Esophagus mucosa (tissue), 1 donor: ENCODE data around the gene MLXIP. TPM values are rescaled to one million over a fixed set of nuclear protein-coding genes. Genes with fewer than 3 reads are reported as not detected.
"Not testable (repeated sequence)": the region's sequence is repeated elsewhere in the genome, so short reads cannot be mapped to it uniquely, and the experiment has no call there.

ENCODE experiments used
- ATAC-seq: fragments of 200-7000 bp; cut with Tn5 transposase; one replicate; pipeline ENCODE4 v1.9.1; 2020
- total RNA-seq: library from RNA; stranded (reverse); gene quantifications from one replicate; pipeline ENCODE4 v1.2.4, GENCODE V29; 2023
- donor health status: DM: yes; HTN: yes; CAD: no.

Gene MLXIP
- total RNA-seq, 1 donor from 2014 or later: 13.1 TPM

- peak; percentile 63 for ATAC-seq
These were observed 18.1 kb downstream of the MLXIP start for GRCh38 chr12:122096591-122097149.

GRCh38 chr12:122097584-122097926 lies 19.0 kb downstream of the MLXIP start:
- ATAC-seq: peak; percentile 2

DNA sequence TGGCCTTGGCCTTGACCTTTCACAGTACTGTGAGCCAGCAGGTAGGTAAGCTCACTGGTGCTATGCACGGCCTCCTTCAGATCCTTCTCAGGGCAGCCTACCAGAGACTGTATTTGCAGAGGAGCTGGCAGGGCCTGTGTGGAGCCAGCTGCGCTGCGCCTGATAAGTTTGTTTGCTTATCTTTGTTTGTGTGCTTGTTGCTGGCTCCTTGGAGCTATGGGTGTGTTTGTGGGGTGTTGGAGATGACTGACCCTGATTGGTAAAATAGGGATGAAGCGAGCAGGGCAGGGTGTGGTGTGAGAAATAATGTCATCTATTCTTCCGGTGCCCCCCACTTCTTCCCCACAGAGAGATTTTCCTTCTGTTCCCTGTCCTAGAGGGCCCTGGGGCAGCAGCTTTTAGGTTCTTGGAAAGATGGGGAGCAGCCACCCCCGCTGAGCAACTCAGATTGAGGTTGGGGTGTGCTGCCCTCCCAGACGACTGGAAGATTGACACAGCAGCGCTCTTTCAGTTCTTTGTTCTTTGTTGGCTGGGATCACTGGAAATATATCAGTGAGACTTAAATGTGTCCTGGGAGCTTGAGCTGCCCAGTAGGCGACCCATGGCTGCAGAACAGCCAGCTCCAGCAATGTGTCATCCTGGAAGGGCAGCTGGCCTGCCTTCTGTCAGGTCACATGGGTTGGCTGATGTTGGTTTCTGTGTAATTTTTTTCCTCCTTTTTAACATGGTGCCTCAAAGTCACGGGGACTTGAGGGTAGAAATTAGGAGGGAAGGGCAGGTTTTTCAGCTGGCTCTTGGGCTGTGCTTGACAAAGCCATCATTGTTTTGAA lies 19.6 kb downstream of the MLXIP start:
- ATAC-seq: peak; percentile 45

DNA sequence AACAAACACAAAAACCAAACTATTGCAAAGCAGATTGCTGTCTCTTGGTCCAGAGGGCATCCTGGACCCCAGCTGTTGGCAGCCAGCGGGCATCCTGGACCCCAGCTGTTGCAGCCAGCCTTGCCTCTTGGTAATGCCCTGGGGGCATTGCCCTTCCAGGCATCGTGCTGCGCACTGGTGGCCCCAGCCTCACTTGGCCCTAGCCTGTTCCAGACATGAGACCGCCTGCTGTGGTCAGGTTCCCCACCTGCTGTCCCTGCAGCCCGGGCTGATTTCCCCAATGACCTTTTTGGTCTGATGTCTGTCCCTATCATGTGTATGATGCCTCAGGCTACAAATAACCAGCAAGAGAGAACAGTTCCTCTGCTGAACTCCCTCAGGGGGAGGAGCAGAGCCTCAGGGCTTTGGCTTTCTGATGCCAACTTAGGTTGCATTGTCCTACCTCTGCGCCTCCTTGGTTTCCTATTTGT lies 20.8 kb downstream of the MLXIP start:
- no peak for ATAC-seq

- no peak for ATAC-seq
These were observed 21.3 kb downstream of the MLXIP start for GRCh38 chr12:122099856-122100255.

GRCh38 chr12:122100568-122100967 lies 22.0 kb downstream of the MLXIP start:
- ATAC-seq: no peak

- ATAC-seq: no peak
These were observed 23.8 kb downstream of the MLXIP start for GRCh38 chr12:122102331-122102730.

DNA sequence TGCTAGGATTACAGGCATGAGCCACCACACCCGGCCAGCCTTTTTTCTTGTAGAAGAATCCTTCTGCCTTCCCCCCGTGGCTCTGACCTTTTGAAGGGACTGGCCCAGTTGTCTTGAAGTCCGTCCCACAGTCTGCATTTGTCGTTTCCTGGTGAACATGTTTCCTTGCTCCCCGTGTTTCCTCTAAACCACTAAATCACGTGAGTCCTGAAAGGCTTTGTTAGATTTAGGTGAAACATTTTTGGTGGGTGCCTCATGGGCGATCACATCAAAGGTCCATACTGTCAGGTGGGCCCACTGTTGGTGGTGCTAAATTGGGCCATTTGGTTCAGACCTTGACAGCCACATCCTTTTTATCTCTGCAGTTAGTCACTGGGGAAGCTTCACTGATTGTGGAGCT lies 26.3 kb downstream of the MLXIP start:
- no peak for ATAC-seq

GRCh38 chr12:122105496-122105895 lies 26.9 kb downstream of the MLXIP start:
- ATAC-seq: not testable (repeated sequence)

DNA sequence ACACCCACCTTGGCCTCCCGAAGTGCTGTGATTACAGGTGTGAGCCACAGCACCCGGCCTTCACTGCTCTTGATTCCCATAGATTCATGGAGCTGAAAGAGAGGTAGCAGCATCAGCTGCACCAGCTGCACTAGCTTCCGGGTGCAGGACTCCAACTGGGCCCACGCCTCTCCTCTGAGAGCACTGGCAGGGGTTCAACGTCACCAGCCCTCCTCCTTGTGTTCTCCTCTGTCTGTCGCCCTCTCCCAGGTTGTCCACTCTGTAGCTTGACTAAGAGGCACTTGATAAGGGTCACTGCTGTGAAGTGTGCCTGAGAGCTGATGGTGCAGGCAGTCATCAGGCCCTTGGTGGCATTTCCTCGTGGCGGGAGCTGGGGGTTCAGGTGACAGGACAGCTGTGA lies 28.3 kb downstream of the MLXIP start:
- ATAC-seq: no peak

DNA sequence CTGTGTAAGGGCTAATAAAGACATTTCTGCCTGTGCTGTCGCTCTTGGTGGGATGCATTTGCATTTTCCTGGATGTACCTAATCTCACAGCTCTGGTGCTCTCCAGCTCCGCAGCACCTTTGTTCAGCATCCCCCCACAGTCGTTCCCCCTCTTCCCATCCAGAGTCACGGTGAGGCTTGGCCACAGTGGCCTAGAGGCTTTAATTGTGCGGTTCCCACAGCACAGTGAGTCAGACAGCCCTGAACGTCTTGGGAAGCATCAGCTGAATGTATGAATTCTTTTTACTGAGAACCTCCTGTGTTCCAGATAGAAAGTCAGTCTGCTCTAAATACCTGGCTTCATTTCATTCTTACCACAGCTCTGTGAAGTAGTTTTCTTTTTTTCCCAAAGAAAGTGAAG lies 28.7 kb downstream of the MLXIP start:
- no peak for ATAC-seq

DNA sequence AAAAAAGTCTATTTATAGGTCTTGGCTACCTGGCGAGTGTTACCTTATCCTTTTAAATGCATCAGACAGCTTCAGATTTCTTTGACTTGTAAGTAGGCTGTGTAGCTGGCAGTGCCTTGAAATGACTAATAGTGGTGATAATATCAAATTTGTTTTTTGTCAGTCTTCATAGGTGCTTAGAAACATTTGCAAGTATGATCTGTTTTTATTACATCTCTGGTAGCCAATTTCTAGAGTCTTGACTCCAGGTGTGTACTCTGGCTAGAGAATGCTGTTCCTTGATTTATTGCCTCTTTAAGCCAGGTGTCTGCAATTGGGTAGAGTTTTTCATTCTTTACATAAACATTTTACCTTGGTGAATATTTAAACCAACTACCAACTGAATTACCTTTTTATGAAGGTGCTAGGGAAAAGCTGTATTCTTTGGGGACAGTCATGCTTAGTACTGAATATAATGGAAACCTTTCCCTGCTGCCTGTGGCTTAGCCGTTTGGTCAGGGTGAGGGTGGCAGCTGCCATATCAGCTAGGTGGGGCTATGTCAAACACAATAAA lies 32.6 kb downstream of the MLXIP start:
- ATAC-seq: peak; percentile 22

DNA sequence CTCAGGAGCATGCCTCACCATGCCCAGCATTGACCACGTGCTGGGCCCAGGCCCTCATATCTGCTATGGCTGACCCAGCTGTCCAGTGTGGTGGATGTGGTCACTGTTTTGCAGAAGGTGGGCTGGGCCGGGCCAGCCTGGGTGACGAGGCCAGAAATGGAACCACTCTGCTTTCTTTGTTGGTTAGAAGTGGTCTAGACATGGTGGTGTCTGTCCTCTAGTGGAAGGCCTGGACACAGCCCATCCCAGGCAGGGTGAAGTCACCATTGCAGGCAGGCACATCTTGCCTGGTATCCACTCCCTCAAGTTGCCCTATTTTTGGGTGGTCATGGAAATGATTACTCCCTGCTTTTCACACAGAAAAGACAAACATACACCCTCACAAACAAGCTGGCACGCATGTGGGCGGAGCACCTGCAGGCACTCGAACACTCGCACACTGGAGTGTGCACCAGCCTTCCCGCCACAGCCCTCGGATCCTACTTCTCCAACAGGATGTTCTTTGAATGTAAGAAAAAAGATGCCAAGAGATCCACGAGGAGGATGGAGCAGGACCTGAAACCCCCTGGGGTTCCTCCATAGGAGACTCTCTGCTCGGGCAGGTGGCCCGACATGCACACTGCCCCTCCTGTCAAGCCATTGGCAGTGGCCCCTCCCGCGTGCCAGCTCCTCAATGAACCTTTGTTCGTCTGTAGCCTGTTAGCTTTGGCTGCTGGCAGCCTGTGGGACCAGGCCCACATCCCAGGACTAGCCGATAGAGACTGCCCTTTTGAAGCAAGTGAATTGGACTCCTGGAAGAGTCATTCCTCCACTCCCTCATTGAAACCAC lies 38.4 kb downstream of the MLXIP start:
- peak; percentile 22 for ATAC-seq

DNA sequence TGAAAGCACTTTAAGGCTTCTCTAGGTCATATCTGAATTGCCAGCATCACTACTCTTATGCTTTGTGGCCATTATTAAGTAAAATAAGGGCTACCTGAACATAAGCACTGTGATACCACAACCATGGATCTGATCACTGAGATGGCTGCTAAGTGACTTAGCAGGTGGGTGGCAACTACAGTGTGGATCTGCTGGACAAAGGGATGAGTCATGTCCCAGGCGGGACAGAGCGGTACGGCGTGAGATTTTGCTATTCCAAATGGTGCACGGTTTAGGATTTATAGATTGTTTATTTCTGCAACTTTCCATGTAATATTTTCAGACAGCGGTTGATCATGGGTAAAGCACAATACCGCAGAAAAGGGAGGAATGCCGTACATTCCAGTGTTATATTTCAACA lies 39.4 kb downstream of the MLXIP start:
- ATAC-seq: no peak

GRCh38 chr12:122121341-122121740 lies 42.8 kb downstream of the MLXIP start:
- not testable (repeated sequence) for ATAC-seq

DNA sequence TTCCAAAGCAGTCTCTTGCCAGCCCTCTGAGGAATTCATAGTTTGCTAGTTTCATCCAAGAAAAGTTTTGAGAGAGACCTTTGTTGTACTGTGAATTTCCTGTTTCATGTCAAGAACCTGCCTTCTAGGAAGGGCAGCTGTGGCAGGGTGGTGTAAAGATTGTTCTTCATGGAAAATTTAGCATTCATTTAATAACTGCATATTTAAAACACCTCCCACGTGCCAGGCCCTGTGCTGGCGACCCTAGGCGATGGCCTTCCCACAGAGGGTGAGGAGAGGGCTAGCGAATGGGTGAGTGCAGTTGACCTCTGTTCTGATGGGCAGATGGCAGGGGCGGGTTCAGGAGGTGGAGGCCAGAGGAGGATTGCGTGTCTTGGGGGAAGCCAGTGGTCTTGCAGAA lies 43.2 kb downstream of the MLXIP start:
- ATAC-seq: no peak

DNA sequence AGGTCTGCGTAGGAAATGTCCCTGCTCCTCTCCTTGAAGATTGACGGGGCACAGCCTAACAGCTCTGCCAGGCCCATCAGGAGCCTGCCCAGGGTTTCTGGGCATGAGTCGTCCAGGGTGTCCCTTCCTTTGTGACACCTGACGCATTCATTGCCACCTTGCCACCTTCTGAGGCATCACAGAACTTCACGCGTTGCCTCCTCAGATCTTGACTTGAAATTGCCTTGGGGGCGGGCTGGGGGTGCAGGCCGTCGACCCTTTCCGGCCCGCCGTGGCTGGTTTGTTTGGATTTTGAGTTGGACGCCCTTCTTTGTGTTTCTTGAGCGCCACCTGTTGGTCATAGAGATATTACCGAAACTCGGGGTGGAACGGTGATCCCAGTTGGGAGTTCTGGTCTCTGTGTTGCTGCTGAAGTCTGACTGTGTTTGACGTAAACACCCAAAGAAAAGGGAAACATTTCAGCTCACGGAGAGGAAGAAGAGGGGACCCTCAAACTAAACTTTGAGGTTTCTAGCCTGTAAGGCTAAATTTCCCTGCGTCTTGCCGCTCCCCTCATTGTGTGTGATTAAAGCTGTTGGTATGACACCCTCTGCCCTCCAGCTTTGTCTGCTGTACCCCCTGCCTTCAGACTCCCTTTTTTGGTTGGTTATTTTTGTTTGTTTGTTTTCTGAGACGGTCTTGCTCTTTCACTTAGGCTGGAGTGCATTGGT lies 44.6 kb downstream of the MLXIP start:
- ATAC-seq: peak; percentile 46

DNA sequence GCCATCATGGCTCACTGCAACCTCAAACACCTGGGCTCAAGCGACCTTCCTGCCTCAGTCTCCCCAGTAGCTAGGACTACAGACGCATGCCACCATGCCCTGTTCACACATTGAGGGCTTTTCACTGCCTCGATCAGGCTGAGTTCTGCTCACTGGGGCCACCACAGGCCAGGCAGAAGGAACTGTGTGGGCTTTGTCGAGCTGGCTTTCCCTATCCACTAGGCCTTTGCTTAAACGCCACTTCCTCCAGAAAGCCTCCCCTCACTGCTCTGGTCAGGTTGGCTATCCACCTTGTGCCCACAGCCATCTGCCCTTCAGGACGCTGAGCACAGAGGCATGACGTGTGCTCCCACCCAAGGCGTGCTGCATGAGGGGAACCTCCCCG lies 45.2 kb downstream of the MLXIP start:
- no peak for ATAC-seq

- no peak for ATAC-seq
These were observed 45.8 kb downstream of the MLXIP start for GRCh38 chr12:122124370-122124769.

GRCh38 chr12:122125452-122126341 lies 47.1 kb downstream of the MLXIP start:
- ATAC-seq: no peak

GRCh38 chr12:122126342-122126635 lies 47.7 kb downstream of the MLXIP start:
- no peak for ATAC-seq
